ENCODE data around the gene MARK1. TPM values are rescaled to one million over a fixed set of nuclear protein-coding genes. Genes with fewer than 3 reads are reported as not detected.

The MARK1 gene
- total and polyA plus RNA-seq, 9 of the 15 experiments (the other 6 are each of a cell fraction or from before 2014, with no cell fraction given), result not detected

DNA sequence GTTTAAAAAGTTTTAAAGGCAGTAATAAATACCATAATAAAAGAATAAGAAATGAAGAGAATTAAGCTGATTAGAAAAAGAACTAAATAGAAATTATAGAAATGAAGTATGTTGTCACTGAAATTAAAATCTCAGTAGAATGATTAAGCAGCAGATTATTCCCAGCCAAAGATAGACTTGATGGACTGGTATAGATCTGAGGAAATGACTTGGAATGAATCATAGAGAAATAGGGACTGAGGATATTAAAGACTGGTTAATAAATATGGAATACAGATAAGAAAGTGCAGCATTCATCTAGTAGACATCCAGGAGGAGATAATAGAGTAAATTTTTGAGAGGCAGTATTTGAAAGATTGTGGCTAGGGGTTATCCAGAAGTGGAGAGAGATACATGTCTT is 28.7 kb downstream of the MARK1 start (continued):
- TF ChIP-seq, protein P1, sequence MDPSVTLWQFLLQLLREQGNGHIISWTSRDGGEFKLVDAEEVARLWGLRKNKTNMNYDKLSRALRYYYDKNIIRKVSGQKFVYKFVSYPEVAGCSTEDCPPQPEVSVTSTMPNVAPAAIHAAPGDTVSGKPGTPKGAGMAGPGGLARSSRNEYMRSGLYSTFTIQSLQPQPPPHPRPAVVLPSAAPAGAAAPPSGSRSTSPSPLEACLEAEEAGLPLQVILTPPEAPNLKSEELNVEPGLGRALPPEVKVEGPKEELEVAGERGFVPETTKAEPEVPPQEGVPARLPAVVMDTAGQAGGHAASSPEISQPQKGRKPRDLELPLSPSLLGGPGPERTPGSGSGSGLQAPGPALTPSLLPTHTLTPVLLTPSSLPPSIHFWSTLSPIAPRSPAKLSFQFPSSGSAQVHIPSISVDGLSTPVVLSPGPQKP (CRISPR knock-in tag; IDR thresholded peaks at IDR 0.05), result no peak

DNA sequence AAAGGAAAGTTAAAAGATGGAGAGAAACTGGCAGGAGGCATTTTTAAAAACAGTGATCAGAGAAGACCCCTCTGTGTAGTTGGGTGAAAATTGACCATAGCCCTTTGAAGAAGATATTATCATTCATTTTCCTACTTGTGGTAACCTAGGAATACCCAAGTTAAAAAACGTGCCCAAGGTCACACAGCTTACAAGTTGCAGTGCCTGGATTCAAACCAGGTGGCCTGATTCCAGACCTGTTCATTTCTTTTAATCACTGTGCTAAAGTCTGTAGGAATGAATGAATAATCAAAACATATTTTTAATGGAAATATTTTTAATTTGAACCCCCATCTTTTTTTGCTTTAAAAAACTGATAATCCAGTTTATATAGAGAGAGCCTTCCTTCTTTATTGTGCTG is 35.6 kb downstream of the MARK1 start:
- TF ChIP-seq ZNF778 (CRISPR knock-in tag; IDR thresholded peaks at IDR 0.05), result no peak
- no peak for TF ChIP-seq ELF4 (CRISPR knock-in tag; IDR thresholded peaks at IDR 0.05)
- TF ChIP-seq EGR1 (conservative IDR thresholded peaks at IDR 0.05), result no peak
- no peak for TF ChIP-seq ZNF174 (CRISPR knock-in tag; IDR thresholded peaks at IDR 0.05)
- TF ChIP-seq, protein P2, sequence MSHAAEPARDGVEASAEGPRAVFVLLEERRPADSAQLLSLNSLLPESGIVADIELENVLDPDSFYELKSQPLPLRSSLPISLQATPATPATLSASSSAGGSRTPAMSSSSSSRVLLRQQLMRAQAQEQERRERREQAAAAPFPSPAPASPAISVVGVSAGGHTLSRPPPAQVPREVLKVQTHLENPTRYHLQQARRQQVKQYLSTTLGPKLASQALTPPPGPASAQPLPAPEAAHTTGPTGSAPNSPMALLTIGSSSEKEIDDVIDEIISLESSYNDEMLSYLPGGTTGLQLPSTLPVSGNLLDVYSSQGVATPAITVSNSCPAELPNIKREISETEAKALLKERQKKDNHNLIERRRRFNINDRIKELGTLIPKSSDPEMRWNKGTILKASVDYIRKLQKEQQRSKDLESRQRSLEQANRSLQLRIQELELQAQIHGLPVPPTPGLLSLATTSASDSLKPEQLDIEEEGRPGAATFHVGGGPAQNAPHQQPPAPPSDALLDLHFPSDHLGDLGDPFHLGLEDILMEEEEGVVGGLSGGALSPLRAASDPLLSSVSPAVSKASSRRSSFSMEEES (CRISPR knock-in tag; IDR thresholded peaks at IDR 0.05), result no peak
- no peak for TF ChIP-seq KAT2B (IDR thresholded peaks at IDR 0.05; ENCODE audit: low read depth, low read length)
- no peak for TF ChIP-seq RB1 (IDR thresholded peaks at IDR 0.05; ENCODE audit: low read depth)
- no peak for TF ChIP-seq MEIS2 (IDR thresholded peaks at IDR 0.05; ENCODE audit: partially characterized antibody)
- no peak for TF ChIP-seq MAFK (IDR thresholded peaks at IDR 0.05; ENCODE audit: low read length)
- TF ChIP-seq, protein P3, sequence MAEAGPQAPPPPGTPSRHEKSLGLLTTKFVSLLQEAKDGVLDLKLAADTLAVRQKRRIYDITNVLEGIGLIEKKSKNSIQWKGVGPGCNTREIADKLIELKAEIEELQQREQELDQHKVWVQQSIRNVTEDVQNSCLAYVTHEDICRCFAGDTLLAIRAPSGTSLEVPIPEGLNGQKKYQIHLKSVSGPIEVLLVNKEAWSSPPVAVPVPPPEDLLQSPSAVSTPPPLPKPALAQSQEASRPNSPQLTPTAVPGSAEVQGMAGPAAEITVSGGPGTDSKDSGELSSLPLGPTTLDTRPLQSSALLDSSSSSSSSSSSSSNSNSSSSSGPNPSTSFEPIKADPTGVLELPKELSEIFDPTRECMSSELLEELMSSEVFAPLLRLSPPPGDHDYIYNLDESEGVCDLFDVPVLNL (CRISPR knock-in tag; IDR thresholded peaks at IDR 0.05; ENCODE audit: low read depth), result no peak
- intact Hi-C loops (cut with micrococcal nuclease), result no loop called here
- H4K20me1 ChIP-seq (replicated peaks; ENCODE audit: control insufficient read depth, insufficient read depth, low read length), result no peaks in the 10 kb centered on the region
- ATAC-seq (no peak), DNase-seq (ENCODE audit: extremely low read depth in 1 of 4, low spot score in 3 of 4) (no peak), FAIRE-seq (no peak)
- no peak overlapping the region for H2AFZ ChIP-seq (ENCODE audit: low read depth, low read length)
- H3K4me3 ChIP-seq, result no peak overlapping the region
- H3K27me3 ChIP-seq (ENCODE audit: control insufficient read depth in 2 of 2, insufficient read depth in 2 of 2, low read length in 2 of 2), result no peaks in the 10 kb centered on the region
- no peak overlapping the region for H3K9ac ChIP-seq (ENCODE audit: insufficient read depth in 1 of 2, low read depth in 2 of 2, low read length in 2 of 2)
- no peaks in the 10 kb centered on the region for H3K79me2 ChIP-seq (ENCODE audit: control insufficient read depth, insufficient read depth, low read length)
- H3K27ac ChIP-seq (ENCODE audit: extremely low read depth, low read depth, low read length), result no peak overlapping the region
- CTCF ChIA-PET (ENCODE audit: low intra/inter-chr PET ratio), result no interaction called here
- POLR2A ChIA-PET, result no interaction called here
- H3K36me3 ChIP-seq (ENCODE audit: control insufficient read depth, insufficient read depth, low read length), result no peaks in the 10 kb centered on the region
- in situ Hi-C loops (cut with MboI), result no loop called here
- H3K9me1 ChIP-seq (ENCODE audit: control insufficient read depth, insufficient read depth, low read length), result no peaks in the 10 kb centered on the region
- BruUV-seq (replicated peaks), result no TSS peak
- H3K9me3 ChIP-seq (replicated peaks; ENCODE audit: control insufficient read depth, insufficient read depth, low read depth, low read length), result no peaks in the 10 kb centered on the region
- no peak overlapping the region for H3K4me2 ChIP-seq (ENCODE audit: insufficient read depth, low read length)
- no peaks in the 10 kb centered on the region for H3K4me1 ChIP-seq (replicated peaks in 1 of 2; ENCODE audit: control insufficient read depth in 2 of 2, insufficient read depth in 2 of 2, low read length in 2 of 2)
- 0% methylated on average over 1 of the region's 1 CpG for WGBS (ENCODE audit: insufficient coverage, low coverage, missing lambda C conversion rate)

All from K562 (cell line).